ENCODE data around the gene SYNGAP1.

GRCh38 chr6:33406126-33406525, 13.7 kb upstream of the SYNGAP1 start:
- TF ChIP-seq CTCF (IDR thresholded peaks at IDR 0.05) (no peak), HES2 (IDR thresholded peaks at IDR 0.05) (no peak), NFE2L2 (conservative IDR thresholded peaks at IDR 0.05; ENCODE audit: low read length) (no peak), EP300 (IDR thresholded peaks at IDR 0.05) (no peak), PHF8 (IDR thresholded peaks at IDR 0.05; ENCODE audit: borderline replicate concordance, low read depth) (no peak), MAZ (IDR thresholded peaks at IDR 0.05; ENCODE audit: borderline replicate concordance, low read depth, low read length) (no peak), BHLHE40 (IDR thresholded peaks at IDR 0.05; ENCODE audit: low read depth, low read length) (no peak), HDAC2 (IDR thresholded peaks at IDR 0.05) (no peak)
